GM12878 (cell line): Measurements from ENCODE around the gene F2. TPM values are rescaled to one million over a fixed set of nuclear protein-coding genes. Genes with fewer than 3 reads are reported as not detected.

Experiments
- ATAC-seq: fragments of 200-7000 bp; cut with Tn5 transposase; 3 replicates; pipeline ENCODE4 v1.9.1; 2020; ENCODE audit warnings: mild to moderate bottlenecking, moderate library complexity
- BruUV-seq: library from RNA; stranded (reverse); fragments of 400-500 nt; replicated peaks from 2 replicates; lab custom pipeline; 2021; lab: Mats Ljungman, UMichigan
- CTCF ChIA-PET: fragments of 300-600 bp; sonication (Branson Sonifier 250); formaldehyde crosslinking; extraction: SDS; loops from one replicate; lab custom pipeline; 2021; ENCODE audit warnings: inconsistent platforms; lab: Yijun Ruan, JAX
- POLR2A ChIA-PET: fragments of 350-600 bp; formaldehyde crosslinking; extraction: SDS; loops from one replicate; lab custom pipeline; 2021; ENCODE audit warnings: inconsistent platforms; lab: Charles Lee
- RAD21 ChIA-PET: fragments of 300-600 bp; sonication (Branson Sonifier 250); formaldehyde crosslinking; loops from one replicate; lab custom pipeline; 2023; ENCODE audit warnings: antibody characterized with exemption; ENCODE audit not compliant: unreplicated experiment; lab: Charles Lee
- SMC1A ChIA-PET: fragments of 300-600 bp; sonication (Branson Sonifier 250); formaldehyde crosslinking; loops from one replicate; lab custom pipeline; 2023; ENCODE audit not compliant: unreplicated experiment, uncharacterized antibody; lab: Charles Lee
- DNase-seq: peaks from one replicate; pipeline ENCODE4 v3.0.0-alpha.2; 2011; ENCODE audit warnings: low read depth, low spot score
- FAIRE-seq: peaks from 3 replicates; lab custom pipeline; 2011; peaks lifted over from hg19 to GRCh38; lab: Jason Lieb, UNC
- H2AFZ ChIP-seq: 2 replicates; pipeline ENCODE4 v1.6.0; 2011; ENCODE audit warnings: low read depth, low read length, control low read depth; ENCODE audit not compliant: control insufficient read depth
- H3K27ac ChIP-seq: 2 replicates; pipeline ENCODE4 v1.5.1; 2011; ENCODE audit warnings: control low read depth; ENCODE audit not compliant: control insufficient read depth, insufficient read depth
- H3K27me3 ChIP-seq, 2 experiments: replicated peaks in 1 of 2; 2 replicates each; pipeline versions ENCODE4 v1.6.0 to v1.6.1; 2011; ENCODE audit warnings: low read length in 1 of 2; ENCODE audit not compliant: control insufficient read depth in 2 of 2, insufficient read depth in 2 of 2
- H3K36me3 ChIP-seq, 2 experiments: 2 replicates each; pipeline ENCODE4 v1.5.1; 2011; ENCODE audit warnings: low read length in 1 of 2; ENCODE audit not compliant: control insufficient read depth in 2 of 2, insufficient read depth in 2 of 2
- H3K4me1 ChIP-seq: 2 replicates; pipeline ENCODE4 v1.6.1; 2011; ENCODE audit warnings: mild to moderate bottlenecking, low read length, moderate library complexity, mixed read lengths; ENCODE audit not compliant: control insufficient read depth, insufficient read depth
- H3K4me2 ChIP-seq: 2 replicates; pipeline ENCODE4 v1.6.0; 2011; ENCODE audit warnings: control low read depth; ENCODE audit not compliant: control insufficient read depth, insufficient read depth
- H3K4me3 ChIP-seq: fragments of 200-600 bp; sonication (generic); 2 replicates; pipeline ENCODE4 v1.5.1; 2016
- H3K79me2 ChIP-seq: 2 replicates; pipeline ENCODE4 v1.6.0; 2011; ENCODE audit warnings: low read length; ENCODE audit not compliant: control insufficient read depth, insufficient read depth
- H3K9ac ChIP-seq: 2 replicates; pipeline ENCODE4 v1.8.0; 2011; ENCODE audit warnings: low read length, control low read depth, mixed read lengths; ENCODE audit not compliant: control insufficient read depth, insufficient read depth
- H3K9me3 ChIP-seq: replicated peaks from 3 replicates; pipeline ENCODE4 v1.5.1; 2011; ENCODE audit warnings: mild to moderate bottlenecking, low read length; ENCODE audit not compliant: control insufficient read depth, insufficient read depth
- H4K20me1 ChIP-seq: 2 replicates; pipeline ENCODE4 v1.6.0; 2011; ENCODE audit not compliant: control insufficient read depth, insufficient read depth
- CEBPZ ChIP-seq: fragments of 150-350 bp; IDR thresholded peaks from 2 replicates; pipeline ENCODE4 v1.6.1; 2016; ENCODE audit warnings: low read depth, low read length
- EP300 ChIP-seq, 2 experiments: fragments of 150-350 bp in 1 of 2; IDR thresholded peaks; 2 replicates each; pipeline ENCODE4 v1.6.1; 2011 to 2012; ENCODE audit warnings: low read depth in 2 of 2, low read length in 2 of 2, borderline replicate concordance in 1 of 2, improper control_type of control experiment in 1 of 2, inconsistent platforms in 1 of 2; ENCODE audit not compliant: control insufficient read depth in 1 of 2
- NFYA ChIP-seq: IDR thresholded peaks from 2 replicates; pipeline ENCODE4 v1.6.1; 2011; ENCODE audit warnings: low read depth, mild to moderate bottlenecking, low read length, improper control_type of control experiment, borderline replicate concordance
- POLR2A ChIP-seq: IDR thresholded peaks from 2 replicates; pipeline ENCODE4 v1.6.1; 2011; ENCODE audit warnings: low read depth, mild to moderate bottlenecking, low read length
- WGBS: methylation state at CpG from one replicate; pipeline ENCODE4 v1.1.6; 2016; ENCODE audit warnings: low lambda C conversion rate; ENCODE audit not compliant: insufficient replicate concordance, insufficient coverage; ENCODE audit errors: missing lambda C conversion rate; 5-methylcytosine and 5-hydroxymethylcytosine counted together
- in situ Hi-C: fragments of 300-500 bp; cut with MboI; formaldehyde crosslinking; loops from 9 replicates; pipeline ENCODE4 v1.14.3; 2018; ENCODE audit warnings: mixed read lengths
- intact Hi-C: fragments of 100-400 bp; cut with micrococcal nuclease; formaldehyde crosslinking; loops from one replicate; pipeline ENCODE4 v1.14.2; 2022; ENCODE audit not compliant: unreplicated experiment
- polyA plus RNA-seq, 11 experiments: library from polyadenylated mRNA; depleted of rRNA in 4 of 11; unstranded in 6 of 11; stranded (reverse) in 5 of 11; fragments of >200 nt; fragmentation: Nextera tagmentation in 4 of 11; fragmentation: Illumina TruSeq in 1 of 11; extraction: Ambion mirVana in 4 of 11; extraction: Trizol in 1 of 11; gene quantifications; 1 replicate in 1 of 11; 2 replicates in 10 of 11; pipeline versions ENCODE4 v1.2.1 to v1.2.3, GENCODE V29; 2011 to 2016; ENCODE audit warnings: inconsistent platforms in 2 of 11, missing spikeins in 2 of 11, low read depth in 1 of 11
- total RNA-seq, 4 experiments: library from RNA; depleted of rRNA in 3 of 4; stranded (reverse); fragments of >200 nt in 3 of 4; fragmentation: Illumina TruSeq in 1 of 4; extraction: Trizol in 1 of 4; gene quantifications; 2 replicates each; pipeline versions ENCODE4 v1.2.1 to v1.2.3, GENCODE V29; 2013 to 2021

The F2 gene
- total and polyA plus RNA-seq, 10 of the 15 experiments (the other 5 are each of a cell fraction or from before 2014, with no cell fraction given) = 0.23 to 0.72 TPM; not detected in 8

GRCh38 chr11:46672381-46672839 lies 46.6 kb upstream of the F2 start:
- H3K4me3 ChIP-seq = no peak overlapping the region
- no peaks in the 10 kb centered on the region for H4K20me1 ChIP-seq
- no peaks in the 10 kb centered on the region for H3K4me1 ChIP-seq
- no peak overlapping the region for H3K27ac ChIP-seq
- no peak for ATAC-seq
- BruUV-seq = TSS peak; percentile 15
- no peaks in the 10 kb centered on the region for H3K27me3 ChIP-seq
- POLR2A ChIA-PET = interaction anchor here (1.0 kb wide), 1 partner anchor 28 kb away, joined by 3 read pairs; the partner anchor contains the start of gene ARHGAP1
- no peaks in the 10 kb centered on the region for H3K9me3 ChIP-seq
- RAD21 ChIA-PET = no interaction called here
- peaks cover 8 to 15% of the 10 kb centered on the region in 2 experiments for H3K36me3 ChIP-seq
- CTCF ChIA-PET = no interaction called here
- intact Hi-C loops (no loop called here), in situ Hi-C loops (no loop called here)
- no peak overlapping the region for H2AFZ ChIP-seq
- H3K9ac ChIP-seq = no peak overlapping the region
- 90% methylated on average over 6 of the region's 7 CpGs for WGBS
- H3K4me2 ChIP-seq = no peak overlapping the region
- SMC1A ChIA-PET = no interaction called here
- TF ChIP-seq NFYA (no peak), EP300 (IDR thresholded peaks at IDR 0.05; ENCODE audit: borderline replicate concordance in 1 of 2, control insufficient read depth in 1 of 2, low read depth in 2 of 2, low read length in 2 of 2) (no peak)
- no peak for FAIRE-seq
- no peaks in the 10 kb centered on the region for H3K79me2 ChIP-seq
- no peak for DNase-seq

GRCh38 chr11:46673713-46674462 lies 45.1 kb upstream of the F2 start:
- in situ Hi-C loops (no loop called here), intact Hi-C loops (no loop called here)
- H2AFZ ChIP-seq = no peak overlapping the region
- no TSS peak for BruUV-seq
- FAIRE-seq (no peak), ATAC-seq (no peak), DNase-seq (no peak)
- no peak overlapping the region for H3K4me3 ChIP-seq
- no peak overlapping the region for H3K27ac ChIP-seq
- TF ChIP-seq CEBPZ (no peak), POLR2A (0 out of 2 replicates have a peak, but pooled peaks have one; percentile 23)
- no peak overlapping the region for H3K9ac ChIP-seq
- ChIA-PET RAD21 (no interaction called here), POLR2A (no interaction called here), CTCF (interaction anchor here (1.2 kb wide), 1 partner anchor 285 kb away, joined by 5 read pairs; no protein-coding TSS in a partner anchor), SMC1A (interaction anchor here (0.9 to 1.3 kb wide), 2 partner anchors 14 to 228 kb away, joined by 3 read pairs; no protein-coding TSS in a partner anchor)
- H3K9me3 ChIP-seq = no peaks in the 10 kb centered on the region
- H3K27me3 ChIP-seq = no peaks in the 10 kb centered on the region
- no peak overlapping the region for H3K4me2 ChIP-seq
- no peaks in the 10 kb centered on the region for H3K79me2 ChIP-seq
- H3K4me1 ChIP-seq = no peaks in the 10 kb centered on the region
- WGBS = 73% methylated on average over 6 of the region's 6 CpGs
- H4K20me1 ChIP-seq = no peaks in the 10 kb centered on the region
- H3K36me3 ChIP-seq = peaks cover 15 to 16% of the 10 kb centered on the region in 2 experiments
